Measurements from ENCODE around the gene NME5.

DNA sequence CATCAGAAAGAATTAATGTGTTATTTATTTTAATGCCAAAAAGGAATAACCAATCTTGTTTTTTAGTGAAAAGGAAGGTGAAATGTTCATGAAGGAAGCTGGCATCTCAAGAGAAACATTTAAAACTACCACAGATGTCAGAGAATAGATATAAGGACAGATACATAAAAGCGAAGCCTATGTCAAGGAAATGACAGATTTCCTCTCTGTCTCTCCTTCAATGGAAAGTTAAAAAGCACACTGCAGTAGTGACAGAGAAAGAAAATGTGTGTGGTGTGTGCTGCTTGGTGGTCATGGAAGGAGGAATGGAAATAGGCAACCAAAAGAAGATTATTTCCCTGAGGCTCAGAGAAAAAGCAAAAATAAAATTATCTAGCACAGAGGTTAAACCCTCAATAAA lies 46.2 kb downstream of the NME5 start:
- TF ChIP-seq, protein P1, sequence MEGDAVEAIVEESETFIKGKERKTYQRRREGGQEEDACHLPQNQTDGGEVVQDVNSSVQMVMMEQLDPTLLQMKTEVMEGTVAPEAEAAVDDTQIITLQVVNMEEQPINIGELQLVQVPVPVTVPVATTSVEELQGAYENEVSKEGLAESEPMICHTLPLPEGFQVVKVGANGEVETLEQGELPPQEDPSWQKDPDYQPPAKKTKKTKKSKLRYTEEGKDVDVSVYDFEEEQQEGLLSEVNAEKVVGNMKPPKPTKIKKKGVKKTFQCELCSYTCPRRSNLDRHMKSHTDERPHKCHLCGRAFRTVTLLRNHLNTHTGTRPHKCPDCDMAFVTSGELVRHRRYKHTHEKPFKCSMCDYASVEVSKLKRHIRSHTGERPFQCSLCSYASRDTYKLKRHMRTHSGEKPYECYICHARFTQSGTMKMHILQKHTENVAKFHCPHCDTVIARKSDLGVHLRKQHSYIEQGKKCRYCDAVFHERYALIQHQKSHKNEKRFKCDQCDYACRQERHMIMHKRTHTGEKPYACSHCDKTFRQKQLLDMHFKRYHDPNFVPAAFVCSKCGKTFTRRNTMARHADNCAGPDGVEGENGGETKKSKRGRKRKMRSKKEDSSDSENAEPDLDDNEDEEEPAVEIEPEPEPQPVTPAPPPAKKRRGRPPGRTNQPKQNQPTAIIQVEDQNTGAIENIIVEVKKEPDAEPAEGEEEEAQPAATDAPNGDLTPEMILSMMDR (IDR thresholded peaks at IDR 0.05): no peak
- TF ChIP-seq POLR2A (IDR thresholded peaks at IDR 0.05): no peak

All from testis (tissue), 2 donors.